NCI-H345 (cell line): ENCODE measurements around the gene NME5.
A peak's percentile ranks its signal among the peaks of the same experiment; 100 is the strongest.
"Not testable (repeated sequence)": the region's sequence is repeated elsewhere in the genome, so short reads cannot be mapped to it uniquely, and the experiment has no call there.

ENCODE experiments used
- DNase-seq: peaks from one replicate; lab custom pipeline; 2025; lab: John Stamatoyannopoulos, UW

Gene NME5

GRCh38 chr5:138078006-138078643 lies 61.1 kb downstream of the NME5 start:
- DNase-seq = no peak

- DNase-seq = peak; percentile 70
Measured at GRCh38 chr5:138077064-138077696, 62.0 kb downstream of the NME5 start.

- not testable (repeated sequence) for DNase-seq
Measured at GRCh38 chr5:138070026-138070425, 69.2 kb downstream of the NME5 start.

GRCh38 chr5:138068742-138069600 lies 70.3 kb downstream of the NME5 start:
- DNase-seq = peak; percentile 70

DNA sequence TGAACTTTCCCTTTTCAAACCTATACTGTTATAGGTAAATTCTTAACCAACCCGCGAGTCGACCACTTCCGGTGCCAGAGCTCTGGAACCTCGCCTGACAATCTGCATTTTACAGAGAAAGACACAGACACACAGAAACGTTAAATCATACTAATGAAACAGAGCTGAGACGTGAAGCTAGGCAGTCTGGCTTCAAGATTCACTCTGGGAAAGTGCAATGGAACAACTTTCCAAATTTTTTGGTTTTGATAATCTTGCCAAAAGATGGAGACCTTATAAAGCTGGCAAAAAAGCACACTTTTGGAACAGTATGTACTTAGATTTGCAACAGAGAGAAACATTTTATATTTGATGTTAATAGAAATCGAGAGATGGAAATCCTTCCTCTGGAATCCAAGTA lies 71.3 kb downstream of the NME5 start:
- no peak for DNase-seq
